ENCODE results near the gene ZNF740. TPM values are rescaled to one million over a fixed set of nuclear protein-coding genes. Genes with fewer than 3 reads are reported as not detected.

ZNF740 gene
- total and polyA plus RNA-seq, 2 donors from 2014 or later = 11.1 to 58.3 TPM

- TF ChIP-seq CTCF (IDR thresholded peaks at IDR 0.05; ENCODE audit: borderline replicate concordance, extremely low read depth, insufficient read depth) = no peak
- no peak for DNase-seq
- H3K4me3 ChIP-seq (ENCODE audit: low read length in 3 of 3) = no peak overlapping the region
- H3K27ac ChIP-seq (ENCODE audit: low read depth in 2 of 2, low read length in 2 of 2) = no peak overlapping the region
- no peak overlapping the region for H3K9ac ChIP-seq (ENCODE audit: low read length in 3 of 3)
- no peaks in the 10 kb centered on the region for H3K27me3 ChIP-seq (ENCODE audit: control insufficient read depth, insufficient read depth, low read length)
- no peaks in the 10 kb centered on the region for H3K9me3 ChIP-seq (ENCODE audit: control insufficient read depth in 2 of 3, insufficient read depth in 1 of 3, low read length in 3 of 3)
- FAIRE-seq = no peak
- intact Hi-C loops (cut with DNase I) = no loop called here
- peaks cover 0 to 6% (median 2%) of the 10 kb centered on the region in 3 donors for H3K36me3 ChIP-seq (ENCODE audit: control insufficient read depth in 2 of 3, insufficient read depth in 3 of 3, low read length in 3 of 3)
- H3K4me1 ChIP-seq (ENCODE audit: control insufficient read depth in 2 of 3, insufficient read depth in 2 of 3, low read depth in 1 of 3, low read length in 3 of 3) = peaks cover 0 to 10% (median 0%) of the 10 kb centered on the region in 3 donors
These were observed 8.2 kb upstream of the ZNF740 start for GRCh38 chr12:53172352-53172751.

DNA sequence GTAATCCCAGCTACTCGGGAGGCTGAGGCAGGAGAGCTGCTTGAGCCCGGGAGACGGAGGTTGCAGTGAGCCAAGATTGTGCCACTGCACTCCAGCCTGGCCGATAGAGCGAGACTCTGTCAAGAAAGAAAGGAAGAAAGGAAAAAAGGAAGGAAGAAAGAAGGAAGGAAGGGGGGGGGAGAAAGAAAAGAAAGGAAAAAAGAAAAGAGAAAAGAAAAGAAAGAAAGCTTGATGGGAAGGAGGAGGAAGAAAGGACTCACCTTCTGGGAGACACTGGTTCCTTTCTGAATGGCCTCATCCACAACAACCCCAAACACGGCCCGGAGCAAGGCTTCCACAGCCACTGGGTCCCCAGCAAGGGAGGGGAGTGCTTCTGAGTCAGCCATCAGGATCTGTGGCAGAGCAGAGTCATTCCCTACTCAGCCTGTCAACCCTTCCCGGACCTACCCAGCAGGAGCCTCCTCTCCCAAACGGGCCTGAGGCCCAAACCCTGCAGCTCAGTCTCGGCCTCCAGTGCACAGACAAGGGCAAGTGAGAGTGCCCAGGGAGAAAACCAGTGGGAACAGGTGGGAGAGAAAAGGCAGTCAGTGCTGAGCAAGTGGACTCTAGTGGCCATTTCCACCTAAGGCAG is 7.3 kb upstream of the ZNF740 start:
- H3K27ac ChIP-seq (ENCODE audit: low read depth in 2 of 2, low read length in 2 of 2) = no peak overlapping the region
- no peak for FAIRE-seq
- H3K36me3 ChIP-seq (ENCODE audit: control insufficient read depth in 2 of 3, insufficient read depth in 3 of 3, low read length in 3 of 3) = peaks cover 0 to 6% (median 2%) of the 10 kb centered on the region in 3 donors
- DNase-seq = no peak
- H3K27me3 ChIP-seq (ENCODE audit: control insufficient read depth, insufficient read depth, low read length) = no peaks in the 10 kb centered on the region
- peaks cover 0 to 10% (median 0%) of the 10 kb centered on the region in 3 donors for H3K4me1 ChIP-seq (ENCODE audit: control insufficient read depth in 2 of 3, insufficient read depth in 2 of 3, low read depth in 1 of 3, low read length in 3 of 3)
- H3K4me3 ChIP-seq (ENCODE audit: low read length in 3 of 3) = no peak overlapping the region
- no peak for TF ChIP-seq CTCF (IDR thresholded peaks at IDR 0.05; ENCODE audit: borderline replicate concordance, extremely low read depth, insufficient read depth)
- intact Hi-C loops (cut with DNase I) = no loop called here
- H3K9ac ChIP-seq (ENCODE audit: low read length in 3 of 3) = no peak overlapping the region
- no peaks in the 10 kb centered on the region for H3K9me3 ChIP-seq (ENCODE audit: control insufficient read depth in 2 of 3, insufficient read depth in 1 of 3, low read length in 3 of 3)

DNA sequence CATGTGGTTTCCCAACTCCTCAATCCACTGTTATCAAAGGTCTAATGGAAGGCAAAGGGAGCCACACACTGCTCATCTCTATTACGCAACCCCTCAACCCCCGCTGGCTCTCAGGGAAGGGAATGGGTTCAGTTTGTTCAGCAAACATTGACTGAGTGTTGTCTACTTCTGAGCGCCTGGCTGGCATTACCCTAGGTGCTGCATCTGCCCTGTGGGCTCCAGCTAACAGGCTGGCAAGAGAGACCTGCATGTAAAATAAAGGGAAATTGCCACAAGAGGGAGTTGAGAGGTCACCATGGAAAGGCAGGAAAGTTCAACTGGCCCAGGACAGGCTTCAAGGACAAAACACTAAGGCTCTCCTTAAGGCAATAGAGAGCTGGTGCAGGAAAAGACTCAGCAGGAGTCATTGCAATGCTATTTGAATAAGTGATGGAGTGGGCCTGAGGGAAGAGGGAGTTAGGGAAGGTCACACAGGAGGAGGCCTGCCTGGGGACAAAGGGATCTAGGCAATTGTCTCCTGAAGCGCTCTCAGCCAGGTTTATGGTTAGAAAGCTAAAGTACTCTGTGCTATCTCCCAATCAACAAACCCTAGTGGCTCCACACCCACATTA is 5.5 kb upstream of the ZNF740 start:
- no peak overlapping the region for H3K4me3 ChIP-seq (ENCODE audit: low read length in 3 of 3)
- DNase-seq (no peak), FAIRE-seq (no peak)
- H3K4me1 ChIP-seq (ENCODE audit: control insufficient read depth in 2 of 3, insufficient read depth in 2 of 3, low read depth in 1 of 3, low read length in 3 of 3) = peaks cover 0 to 10% (median 4%) of the 10 kb centered on the region in 3 donors
- peaks cover 0 to 6% (median 2%) of the 10 kb centered on the region in 3 donors for H3K36me3 ChIP-seq (ENCODE audit: control insufficient read depth in 2 of 3, insufficient read depth in 3 of 3, low read length in 3 of 3)
- intact Hi-C loops (cut with DNase I) = no loop called here
- no peak overlapping the region for H3K9ac ChIP-seq (ENCODE audit: low read length in 3 of 3)
- no peaks in the 10 kb centered on the region for H3K9me3 ChIP-seq (ENCODE audit: control insufficient read depth in 2 of 3, insufficient read depth in 1 of 3, low read length in 3 of 3)
- H3K27me3 ChIP-seq (ENCODE audit: control insufficient read depth, insufficient read depth, low read length) = no peaks in the 10 kb centered on the region
- peak overlapping the region in 1 of 2 donors; percentile 65 for H3K27ac ChIP-seq (ENCODE audit: low read depth in 2 of 2, low read length in 2 of 2)
- TF ChIP-seq CTCF (IDR thresholded peaks at IDR 0.05; ENCODE audit: borderline replicate concordance, extremely low read depth, insufficient read depth) = peak; percentile 39
